ENCODE data around the gene SUGP1.
"Not testable (repeated sequence)": the region's sequence is repeated elsewhere in the genome, so short reads cannot be mapped to it uniquely, and the experiment has no call there.

The SUGP1 gene

GRCh38 chr19:19260417-19261214 lies 59.7 kb downstream of the SUGP1 start:
- no peak for DNase-seq

DNA sequence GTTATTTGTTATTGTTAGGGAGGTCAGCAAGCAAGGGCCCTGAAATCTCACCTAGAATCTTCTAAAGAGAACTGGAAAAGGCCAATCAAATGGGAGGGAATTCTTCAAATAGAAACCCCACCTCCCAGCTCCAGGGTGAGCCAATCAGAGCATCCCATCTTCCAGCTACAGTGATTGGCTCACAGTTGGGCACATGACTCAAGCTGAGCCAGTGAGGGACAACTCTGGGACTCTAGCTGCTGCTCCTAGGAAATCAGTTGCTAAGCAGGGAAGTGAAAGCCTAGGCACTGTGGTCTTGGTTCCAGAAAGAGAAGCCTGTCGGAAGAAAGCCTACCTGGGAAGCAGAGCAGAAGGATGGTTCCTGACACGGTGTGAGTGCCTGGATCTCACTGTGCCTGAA lies 60.6 kb downstream of the SUGP1 start:
- peak; percentile 33 for DNase-seq

DNA sequence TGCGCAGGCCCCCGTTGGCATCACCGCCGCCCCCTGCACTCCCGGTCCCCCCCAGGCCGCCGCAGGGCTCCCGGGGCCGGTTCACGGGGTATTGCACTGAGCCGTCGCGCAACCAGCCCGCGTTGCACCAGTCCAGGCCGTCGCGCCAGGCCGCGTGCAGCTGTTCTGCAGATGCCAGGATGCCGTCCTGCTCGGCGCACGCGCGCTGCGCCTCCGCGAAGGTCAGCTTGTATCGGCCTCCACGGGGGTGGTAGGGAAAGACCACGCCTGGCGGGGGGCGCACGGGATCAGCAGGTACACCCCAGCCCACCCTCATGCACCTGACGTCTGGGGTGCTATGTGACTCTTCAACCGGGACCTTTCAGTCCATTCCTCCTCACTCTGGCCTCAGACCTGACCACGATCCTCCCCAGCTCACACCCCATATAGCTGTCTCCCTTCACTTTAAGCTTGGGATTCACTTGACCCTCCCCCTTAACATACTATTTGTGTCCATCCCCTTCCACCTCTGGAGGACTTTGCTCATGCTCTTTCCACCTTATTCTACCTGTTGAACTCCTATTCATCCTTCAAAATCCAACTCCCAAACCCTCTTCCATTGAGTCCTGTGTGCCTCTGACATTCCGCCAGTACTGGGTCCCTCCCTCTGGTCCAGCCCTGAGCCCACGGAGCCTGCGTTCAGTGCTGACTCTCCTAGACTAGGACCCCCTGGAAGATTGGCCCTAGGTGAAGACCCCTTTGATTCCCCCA lies 61.5 kb downstream of the SUGP1 start:
- DNase-seq = no peak

GRCh38 chr19:19257836-19258588 lies 62.3 kb downstream of the SUGP1 start:
- DNase-seq = no peak

DNA sequence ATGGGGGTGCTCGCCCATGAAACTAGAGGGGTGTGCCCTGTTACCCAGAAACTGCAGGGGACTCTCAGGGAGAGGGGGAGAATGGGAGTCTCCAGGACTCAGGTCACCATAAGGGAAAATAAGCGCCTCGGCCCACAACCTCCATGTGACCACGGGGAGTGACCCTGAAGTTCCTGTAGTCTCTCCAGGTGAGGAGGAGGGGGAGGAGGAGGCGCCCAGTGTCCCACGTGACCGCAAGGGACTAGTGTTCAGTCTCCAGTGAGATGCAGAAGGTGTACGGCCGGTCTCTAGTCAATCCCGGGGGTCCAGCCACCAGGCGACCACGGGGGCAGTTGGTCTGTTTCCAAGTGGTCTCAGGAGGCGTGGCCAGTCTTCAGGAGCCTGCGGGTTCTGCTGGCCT lies 63.2 kb downstream of the SUGP1 start:
- DNase-seq = no peak

DNA sequence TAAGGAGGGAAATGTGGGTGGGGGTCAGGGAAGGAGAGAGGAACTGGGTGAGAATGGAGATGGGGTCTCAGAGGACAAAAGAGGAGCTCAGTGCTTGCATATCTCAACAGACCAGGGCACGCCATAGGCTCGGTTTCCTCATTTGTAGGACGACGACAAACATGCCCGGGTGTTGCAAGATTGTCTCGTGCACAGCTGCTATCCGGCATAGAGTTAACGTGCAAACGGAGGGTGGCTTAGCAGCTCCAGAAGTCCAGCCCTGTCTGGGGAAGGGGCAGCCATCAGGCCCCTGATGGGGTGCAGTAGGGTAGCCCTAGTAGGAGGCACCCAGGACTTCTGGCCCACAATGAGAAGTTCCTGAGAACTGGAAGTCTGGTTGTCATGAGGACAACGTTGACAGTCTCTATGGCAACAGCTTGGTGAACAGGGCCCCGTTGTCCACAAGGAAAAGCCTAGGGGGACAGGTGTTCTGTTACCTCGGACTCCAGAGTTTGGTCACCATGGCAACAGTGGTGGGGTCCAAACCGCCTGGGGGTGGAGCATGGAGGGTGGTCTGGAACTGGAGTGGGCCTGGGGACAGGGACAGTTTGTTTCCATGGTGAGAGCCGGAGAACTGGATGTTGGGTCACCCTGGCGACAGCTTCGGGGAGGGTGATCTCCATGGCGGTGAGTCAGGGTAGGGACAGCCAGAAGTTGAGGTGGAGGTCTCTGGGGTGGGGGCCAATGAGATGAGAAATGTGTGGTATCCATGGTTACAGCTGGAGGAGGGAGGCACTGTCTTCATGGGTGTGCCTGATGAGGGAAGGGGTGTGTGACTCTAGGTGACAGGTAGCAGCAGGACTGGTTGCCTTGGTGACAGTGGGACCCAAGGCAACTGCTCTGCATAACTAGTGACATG lies 64.0 kb downstream of the SUGP1 start:
- DNase-seq = no peak

GRCh38 chr19:19253409-19253808 lies 66.9 kb downstream of the SUGP1 start:
- not testable (repeated sequence) for DNase-seq

DNA sequence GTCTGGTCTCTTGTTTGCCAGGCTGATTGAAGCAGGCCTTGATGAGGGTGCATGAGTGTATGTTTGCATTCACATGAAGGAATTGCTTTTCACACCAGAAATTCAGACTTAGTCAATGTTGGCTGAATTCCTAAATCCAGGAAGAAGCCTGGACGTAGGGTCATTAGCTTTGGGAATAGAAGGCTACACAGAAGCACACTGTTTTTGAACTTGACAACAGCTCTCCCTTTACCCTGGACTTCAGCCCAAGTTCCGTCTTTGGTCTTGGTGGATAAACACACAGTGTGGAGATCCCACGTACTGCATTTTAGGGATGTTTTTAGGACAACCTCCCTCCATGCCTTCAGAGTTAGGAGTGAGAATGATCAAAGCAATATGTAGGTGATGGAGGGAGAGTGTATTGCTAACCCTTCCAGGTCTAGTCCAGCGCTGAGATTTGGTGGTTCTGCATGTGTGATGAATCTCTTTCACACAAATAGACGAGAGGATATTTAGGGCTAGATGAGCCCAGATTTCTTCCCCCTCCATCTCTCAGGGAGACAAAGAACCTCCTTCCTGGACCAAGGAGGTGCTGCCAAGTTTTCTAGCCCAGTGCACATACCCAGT lies 70.0 kb downstream of the SUGP1 start:
- DNase-seq = no peak

GRCh38 chr19:19240476-19240875 lies 79.8 kb downstream of the SUGP1 start:
- DNase-seq = no peak

DNA sequence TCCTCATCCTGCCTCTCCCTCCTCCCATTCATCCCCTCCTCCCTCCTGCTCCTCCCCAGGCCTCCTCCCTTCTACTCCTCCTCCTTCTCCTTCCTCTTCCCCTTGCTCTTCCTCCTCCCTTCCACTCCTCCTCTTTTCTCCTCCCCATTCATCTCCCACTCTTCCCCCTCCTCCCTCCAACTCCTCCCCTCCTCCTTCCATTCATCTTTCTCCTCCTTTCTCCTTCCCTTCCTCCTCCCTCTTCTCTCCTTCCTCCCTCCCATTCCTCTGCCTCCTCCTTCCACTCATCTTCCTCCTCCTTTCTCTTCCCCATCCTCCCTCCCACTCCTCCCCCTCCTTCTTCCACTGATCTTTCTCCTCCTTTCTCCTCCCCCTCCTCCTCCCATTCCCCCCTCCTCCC lies 80.6 kb downstream of the SUGP1 start:
- no peak for DNase-seq

DNA sequence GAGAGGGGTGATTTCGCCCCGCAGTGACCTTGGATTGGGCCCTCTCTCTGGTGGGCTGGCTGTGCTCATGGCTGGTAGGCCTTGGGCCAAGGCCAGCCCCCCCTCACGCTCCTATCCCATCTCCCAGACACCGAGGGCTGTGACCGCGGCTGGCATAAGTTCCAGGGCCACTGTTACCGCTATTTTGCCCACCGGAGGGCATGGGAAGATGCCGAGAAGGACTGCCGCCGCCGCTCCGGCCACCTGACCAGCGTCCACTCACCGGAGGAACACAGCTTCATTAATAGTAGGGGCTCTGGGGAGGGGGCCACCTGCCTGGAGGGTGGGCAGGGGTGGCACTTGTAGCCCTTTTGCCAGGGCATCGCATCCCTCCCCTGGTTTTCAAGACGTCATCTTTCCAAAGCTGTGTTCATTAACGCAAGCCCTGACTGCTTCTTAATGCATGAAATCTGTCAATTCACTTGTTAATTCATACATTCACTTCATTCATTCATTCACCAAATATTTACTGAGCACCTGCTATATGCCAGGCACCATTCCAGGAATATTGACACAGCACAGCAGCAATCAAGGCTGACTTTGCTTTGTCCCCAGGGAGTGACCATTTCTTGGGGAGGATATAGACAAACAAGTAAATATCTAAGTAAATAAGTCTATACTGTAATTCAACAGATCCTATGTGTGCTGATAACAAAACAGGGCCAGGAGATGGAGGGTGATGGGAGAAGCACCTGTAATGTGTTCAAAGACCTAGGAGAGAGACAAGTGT lies 82.0 kb downstream of the SUGP1 start:
- DNase-seq = no peak

DNA sequence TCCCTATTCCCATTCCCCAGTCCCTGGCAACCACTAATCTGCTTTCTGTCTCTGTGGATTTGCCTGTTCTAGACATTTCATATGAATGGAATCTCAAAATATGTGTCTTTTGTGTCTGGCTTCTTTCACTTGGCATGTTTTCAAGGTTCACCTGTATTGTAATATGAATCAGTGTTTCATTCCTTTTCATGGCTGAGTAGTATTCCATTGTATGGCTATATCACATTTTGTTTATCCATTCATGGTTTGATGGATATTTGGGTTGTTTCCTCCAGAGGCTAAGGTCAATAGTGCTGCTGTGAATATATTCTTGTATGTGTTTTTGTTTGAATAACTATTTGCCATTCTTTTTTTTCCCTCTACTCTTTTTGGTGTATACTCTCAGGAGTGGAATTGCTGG lies 84.1 kb downstream of the SUGP1 start:
- no peak for DNase-seq

- no peak for DNase-seq
Observed at GRCh38 chr19:19234220-19234816, 86.0 kb downstream of the SUGP1 start.

DNA sequence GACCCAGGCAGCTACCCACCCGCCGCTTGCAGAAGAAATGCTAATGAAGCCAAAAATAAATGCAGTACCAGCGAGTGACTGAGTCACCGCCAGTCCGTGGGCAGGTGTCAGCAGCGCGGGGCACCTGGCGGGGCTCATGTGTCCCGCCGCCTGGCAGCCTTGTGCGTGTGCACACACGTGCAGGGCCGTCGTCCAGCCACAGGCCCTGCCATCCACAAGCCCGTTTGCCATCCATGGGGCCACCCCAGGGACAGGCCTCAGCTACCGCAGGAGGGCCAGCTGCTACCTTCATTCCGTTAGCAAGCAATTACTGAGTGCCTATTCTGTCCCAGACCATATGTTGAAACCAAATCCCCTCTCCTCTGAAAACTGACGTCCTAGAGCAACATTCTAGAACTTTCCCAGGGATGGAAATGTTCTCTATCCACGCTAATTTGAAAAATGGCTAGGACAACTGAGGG lies 88.0 kb downstream of the SUGP1 start:
- DNase-seq = no peak

GRCh38 chr19:19230999-19231398 lies 89.3 kb downstream of the SUGP1 start:
- DNase-seq = no peak

- no peak for DNase-seq
Observed at GRCh38 chr19:19229701-19230100, 90.6 kb downstream of the SUGP1 start.

- DNase-seq = no peak
Observed at GRCh38 chr19:19227217-19227616, 93.1 kb downstream of the SUGP1 start.

- no peak for DNase-seq
Observed at GRCh38 chr19:19226663-19227062, 93.6 kb downstream of the SUGP1 start.

GRCh38 chr19:19226204-19226603 lies 94.1 kb downstream of the SUGP1 start:
- DNase-seq = no peak
